Liver (tissue), 3 donors: Measurements from ENCODE around the gene ADO.

Source experiments
- ATF3 ChIP-seq: IDR thresholded peaks from 2 replicates; pipeline ENCODE4 v1.6.1; 2016; ENCODE audit warnings: antibody characterized with exemption
- CTCF ChIP-seq: fragments of 150-350 bp; IDR thresholded peaks from 2 replicates; pipeline ENCODE4 v1.5.1; 2017; ENCODE audit warnings: improper control_type of control experiment, low read depth, low read length; ENCODE audit not compliant: missing input control
- EGR1 ChIP-seq, 2 donors: IDR thresholded peaks; 2 replicates each; pipeline ENCODE4 v1.6.1; 2016 to 2018; ENCODE audit warnings: antibody characterized with exemption in 2 of 2, low read depth in 2 of 2
- FOXA1 ChIP-seq: IDR thresholded peaks from 2 replicates; pipeline ENCODE4 v1.6.1; 2016; ENCODE audit warnings: antibody characterized with exemption
- GABPA ChIP-seq, 2 donors: IDR thresholded peaks in 1 of 2; conservative IDR thresholded peaks in 1 of 2; 2 replicates each; pipeline ENCODE4 v1.6.1; 2016; ENCODE audit warnings: antibody characterized with exemption in 2 of 2, mild to moderate bottlenecking in 1 of 2, moderate library complexity in 1 of 2
- MAX ChIP-seq: IDR thresholded peaks from 2 replicates; pipeline ENCODE4 v1.6.1; 2016; ENCODE audit warnings: antibody characterized with exemption
- RAD21 ChIP-seq, 2 donors: IDR thresholded peaks; 2 replicates each; pipeline ENCODE4 v1.6.1; 2016; ENCODE audit warnings: antibody characterized with exemption in 2 of 2, mild to moderate bottlenecking in 2 of 2
- donor health status: healthy.
- donor health status: healthy.

- TF ChIP-seq RAD21 (IDR thresholded peaks at IDR 0.05) (no peak), CTCF (no peak), FOXA1 (no peak), ATF3 (no peak), GABPA (IDR thresholded peaks at IDR 0.05 in 1 of 2, conservative IDR thresholded peaks at IDR 0.05 in 1 of 2) (no peak), EGR1 (IDR thresholded peaks at IDR 0.05; ENCODE audit: low read depth in 2 of 2) (no peak), MAX (no peak)
Measured at GRCh38 chr10:62842983-62843382, 38.5 kb downstream of the ADO start.
